Upper lobe of left lung (tissue), 6 donors: ENCODE results near the gene PCNP. TPM values are rescaled to one million over a fixed set of nuclear protein-coding genes. Genes with fewer than 3 reads are reported as not detected.

Experiments used
- ATAC-seq, 2 donors: fragments of 200-7000 bp; cut with Tn5 transposase; one replicate each; pipeline ENCODE4 v1.9.1; 2022; ENCODE audit warnings: mild to moderate bottlenecking in 2 of 2, moderate library complexity in 2 of 2; ENCODE audit not compliant: low FRiP score in 2 of 2
- DNase-seq, 2 donors: peaks; one replicate each; pipeline ENCODE4 v3.0.0-alpha.2; 2019 to 2020
- H3K27ac ChIP-seq, 4 donors: fragments of 200-600 bp; sonication (generic); one replicate each; pipeline ENCODE4 v1.5.1; 2016 to 2019
- H3K27me3 ChIP-seq, 4 donors: fragments of 200-600 bp; sonication (generic); one replicate each; pipeline ENCODE4 v1.5.1; 2017 to 2019
- H3K36me3 ChIP-seq, 4 donors: fragments of 200-600 bp; sonication (generic); one replicate each; pipeline ENCODE4 v1.5.1; 2016 to 2019
- H3K4me1 ChIP-seq, 4 donors: fragments of 200-600 bp; sonication (generic); one replicate each; pipeline ENCODE4 v1.5.1; 2018 to 2019
- H3K4me3 ChIP-seq, 4 donors: fragments of 200-600 bp; sonication (generic); one replicate each; pipeline ENCODE4 v1.5.1; 2017 to 2019; ENCODE audit warnings: mild to moderate bottlenecking in 2 of 4, moderate library complexity in 1 of 4
- H3K9me3 ChIP-seq, 4 donors: fragments of 200-600 bp; sonication (generic); one replicate each; pipeline ENCODE4 v1.5.1; 2018 to 2019
- EP300 ChIP-seq, 4 donors: sonication (generic); formaldehyde crosslinking; IDR thresholded peaks; one replicate each; pipeline ENCODE4 v1.5.1; 2017; ENCODE audit warnings: antibody characterized with exemption in 4 of 4, control low read depth in 2 of 4
- POLR2A ChIP-seq, 4 donors: fragments of 450-650 bp; IDR thresholded peaks; one replicate each; pipeline ENCODE4 v1.5.1; 2016 to 2017; ENCODE audit warnings: antibody characterized with exemption in 4 of 4, mild to moderate bottlenecking in 2 of 4
- POLR2AphosphoS5 ChIP-seq, 2 donors: sonication (generic); formaldehyde crosslinking; IDR thresholded peaks; one replicate each; pipeline ENCODE4 v1.5.1; 2017; ENCODE audit warnings: antibody characterized with exemption in 2 of 2
- WGBS, 2 donors: methylation state at CpG; one replicate each; pipeline ENCODE4 v1.1.5; 2017 to 2018; 5-methylcytosine and 5-hydroxymethylcytosine counted together
- small RNA-seq, 4 donors: library from RNA; depleted of rRNA; stranded (forward); fragments of <200 nt; gene quantifications; one replicate each; pipeline ENCODE3, GENCODE V24; 2016
- total RNA-seq, 6 donors: library from RNA; depleted of rRNA in 4 of 6; stranded (reverse); fragments of >200 nt in 4 of 6; gene quantifications; one replicate each; pipeline versions ENCODE4 v1.1.0 to v1.2.1, GENCODE V29; 2016 to 2021
- TF ChIP-seq, protein P1 (sequence below), 6 experiments: fragments of 450-650 bp in 4 of 6; fragments of 200-600 bp in 2 of 6; sonication (generic) in 2 of 6; IDR thresholded peaks; one replicate each; pipeline ENCODE4 v1.5.1; 2016 to 2019; ENCODE audit warnings: antibody characterized with exemption in 6 of 6
- donor health status: DM: no; HTN: no; CAD: no; lungs with moderate emphysema.
- donor health status: DM: no; HTN: yes; CAD: no; lungs with severe emphysema.

Gene PCNP
- total RNA-seq, 6 donors from 2014 or later, result 52.2 to 160 (median 96.0) TPM

DNA sequence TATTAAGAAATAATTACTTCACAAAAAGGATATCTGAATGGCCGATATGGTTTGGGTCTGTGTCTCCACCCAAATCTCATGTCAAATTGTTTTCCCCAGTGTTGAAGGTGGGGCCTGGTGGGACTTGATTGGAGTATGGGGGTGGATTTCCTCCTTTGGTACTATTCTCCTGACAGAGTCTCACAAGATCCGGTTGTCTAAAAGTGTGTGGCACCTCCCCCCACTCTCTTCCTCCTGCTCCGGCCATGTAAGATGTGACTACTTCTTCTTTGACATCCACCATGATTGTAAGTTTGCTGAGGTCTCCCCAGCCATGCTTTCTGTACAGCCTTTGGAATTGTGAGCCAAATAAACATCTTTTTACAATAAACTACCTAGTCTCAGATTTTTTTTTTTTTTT is 68.5 kb downstream of the PCNP start:
- H3K4me1 ChIP-seq, result peaks cover 0 to 4% (median 0%) of the 10 kb centered on the region in 4 donors
- TF ChIP-seq EP300 (IDR thresholded peaks at IDR 0.05) (no peak), POLR2AphosphoS5 (IDR thresholded peaks at IDR 0.05) (no peak), POLR2A (IDR thresholded peaks at IDR 0.05) (no peak)
- TF ChIP-seq, protein P1, sequence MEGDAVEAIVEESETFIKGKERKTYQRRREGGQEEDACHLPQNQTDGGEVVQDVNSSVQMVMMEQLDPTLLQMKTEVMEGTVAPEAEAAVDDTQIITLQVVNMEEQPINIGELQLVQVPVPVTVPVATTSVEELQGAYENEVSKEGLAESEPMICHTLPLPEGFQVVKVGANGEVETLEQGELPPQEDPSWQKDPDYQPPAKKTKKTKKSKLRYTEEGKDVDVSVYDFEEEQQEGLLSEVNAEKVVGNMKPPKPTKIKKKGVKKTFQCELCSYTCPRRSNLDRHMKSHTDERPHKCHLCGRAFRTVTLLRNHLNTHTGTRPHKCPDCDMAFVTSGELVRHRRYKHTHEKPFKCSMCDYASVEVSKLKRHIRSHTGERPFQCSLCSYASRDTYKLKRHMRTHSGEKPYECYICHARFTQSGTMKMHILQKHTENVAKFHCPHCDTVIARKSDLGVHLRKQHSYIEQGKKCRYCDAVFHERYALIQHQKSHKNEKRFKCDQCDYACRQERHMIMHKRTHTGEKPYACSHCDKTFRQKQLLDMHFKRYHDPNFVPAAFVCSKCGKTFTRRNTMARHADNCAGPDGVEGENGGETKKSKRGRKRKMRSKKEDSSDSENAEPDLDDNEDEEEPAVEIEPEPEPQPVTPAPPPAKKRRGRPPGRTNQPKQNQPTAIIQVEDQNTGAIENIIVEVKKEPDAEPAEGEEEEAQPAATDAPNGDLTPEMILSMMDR (IDR thresholded peaks at IDR 0.05), result no peak
- ATAC-seq (no peak), DNase-seq (no peak)
- peaks cover 0 to 5% (median 1%) of the 10 kb centered on the region in 4 donors for H3K36me3 ChIP-seq
- WGBS, 2 donors, result 75 to 79% methylated on average over 3 of the region's 3 CpGs
- no peaks in the 10 kb centered on the region for H3K9me3 ChIP-seq
- H3K27me3 ChIP-seq, result no peaks in the 10 kb centered on the region
- H3K27ac ChIP-seq, result no peak overlapping the region
- H3K4me3 ChIP-seq, result no peak overlapping the region

DNA sequence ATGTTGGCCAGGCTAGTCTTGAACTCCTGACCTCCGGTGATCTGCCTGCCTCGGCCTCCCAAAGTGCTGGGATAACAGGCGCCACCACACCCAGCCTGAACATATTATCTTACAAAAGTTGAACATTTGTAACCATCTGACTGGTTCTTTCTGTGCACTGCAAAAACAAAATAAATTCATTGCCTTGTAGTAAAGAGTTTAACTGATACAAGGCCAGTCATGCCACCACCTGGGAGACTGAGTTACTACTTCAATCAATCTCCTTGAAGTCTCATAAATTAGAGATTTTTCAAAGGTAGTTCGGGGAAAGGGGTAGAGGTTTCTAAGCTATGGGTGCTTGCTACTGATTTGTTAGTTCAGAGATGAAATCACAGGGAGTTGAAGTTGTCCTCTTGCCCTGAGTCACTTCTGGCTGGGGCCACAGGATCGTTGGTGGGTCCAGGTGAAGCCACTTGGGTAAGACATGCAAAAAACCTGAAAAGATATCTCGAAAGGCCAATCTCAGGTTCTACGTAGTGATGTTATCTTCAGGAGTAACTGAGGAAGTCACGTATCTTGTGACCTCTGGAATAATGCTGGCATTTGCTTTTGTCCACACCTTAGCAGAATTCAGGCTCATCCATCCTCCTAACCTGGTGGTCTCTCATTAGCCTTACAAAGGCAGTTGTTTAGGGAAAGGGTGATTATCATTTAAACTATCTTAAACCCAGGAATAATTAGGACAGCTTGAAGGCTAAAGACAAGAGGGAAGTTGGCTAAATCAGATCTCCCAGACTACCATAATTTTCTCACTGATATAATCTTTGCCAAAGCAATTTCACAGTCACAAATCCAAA is 69.2 kb downstream of the PCNP start:
- H3K27me3 ChIP-seq, result no peaks in the 10 kb centered on the region
- H3K4me1 ChIP-seq, result peaks cover 0 to 4% (median 0%) of the 10 kb centered on the region in 4 donors
- H3K4me3 ChIP-seq, result no peak overlapping the region
- WGBS, 2 donors, result 95 to 96% methylated on average over 8 of the region's 8 CpGs
- ATAC-seq, result no peak
- no peak for DNase-seq
- peaks cover 0 to 6% (median 4%) of the 10 kb centered on the region in 4 donors for H3K36me3 ChIP-seq
- no peak overlapping the region for H3K27ac ChIP-seq
- TF ChIP-seq POLR2A (IDR thresholded peaks at IDR 0.05) (no peak), POLR2AphosphoS5 (IDR thresholded peaks at IDR 0.05) (no peak), EP300 (IDR thresholded peaks at IDR 0.05) (no peak)
- TF ChIP-seq, protein P1 (IDR thresholded peaks at IDR 0.05), result no peak
- no peaks in the 10 kb centered on the region for H3K9me3 ChIP-seq

Small RNAs within 50 kb of the gene (small RNA-seq; reads per million reads assigned to genes)
- 0 reads per million in 4 donors for gene RF00019
- 0 reads per million in 4 donors for gene RNU6-1256P

Other genes with a start within 250 kb of the PCNP start
- gene SENP7, start 61.0 kb upstream of the PCNP start, total RNA-seq, result 10 to 100 TPM in 5 of 6 donors, 1 to 10 TPM in 1; 6.0 to 34.6 (median 14.3) TPM
- 10 to 100 TPM in 5 of 6 donors, 1 to 10 TPM in 1; 6.4 to 17.5 (median 16.0) TPM for gene TRMT10C, start 12.3 kb upstream of the PCNP start, total RNA-seq
- 10 to 100 TPM; 16.3 to 41.4 (median 19.8) TPM for gene ZBTB11, start 103.0 kb downstream of the PCNP start, total RNA-seq
- 1,000 to 10,000 TPM in 1 of 6 donors, 100 to 1,000 TPM in 5; 695 to 1,240 (median 904) TPM for gene RPL24, start 112.5 kb downstream of the PCNP start, total RNA-seq
- 10 to 100 TPM in 1 of 6 donors, 1 to 10 TPM in 5; 4.7 to 14.9 (median 7.7) TPM for gene CEP97, start 150.4 kb downstream of the PCNP start, total RNA-seq
- 10 to 100 TPM in 5 of 6 donors, 1 to 10 TPM in 1; 7.2 to 16.8 (median 15.5) TPM for gene NXPE3, start 205.0 kb downstream of the PCNP start, total RNA-seq